Stimulated activated CD4-positive, alpha-beta T cell treated with anti-CD3 and anti-CD28 coated beads, TNF-alpha, amount 100 ng/mL, for 48 hours (primary cell): ENCODE data around the gene AMOTL1.

Experiments
- DNase-seq, 3 donors: peaks; one replicate each; pipeline ENCODE4 v3.0.0-alpha.2; 2020; ENCODE audit warnings: low read depth in 3 of 3

AMOTL1 gene

DNA sequence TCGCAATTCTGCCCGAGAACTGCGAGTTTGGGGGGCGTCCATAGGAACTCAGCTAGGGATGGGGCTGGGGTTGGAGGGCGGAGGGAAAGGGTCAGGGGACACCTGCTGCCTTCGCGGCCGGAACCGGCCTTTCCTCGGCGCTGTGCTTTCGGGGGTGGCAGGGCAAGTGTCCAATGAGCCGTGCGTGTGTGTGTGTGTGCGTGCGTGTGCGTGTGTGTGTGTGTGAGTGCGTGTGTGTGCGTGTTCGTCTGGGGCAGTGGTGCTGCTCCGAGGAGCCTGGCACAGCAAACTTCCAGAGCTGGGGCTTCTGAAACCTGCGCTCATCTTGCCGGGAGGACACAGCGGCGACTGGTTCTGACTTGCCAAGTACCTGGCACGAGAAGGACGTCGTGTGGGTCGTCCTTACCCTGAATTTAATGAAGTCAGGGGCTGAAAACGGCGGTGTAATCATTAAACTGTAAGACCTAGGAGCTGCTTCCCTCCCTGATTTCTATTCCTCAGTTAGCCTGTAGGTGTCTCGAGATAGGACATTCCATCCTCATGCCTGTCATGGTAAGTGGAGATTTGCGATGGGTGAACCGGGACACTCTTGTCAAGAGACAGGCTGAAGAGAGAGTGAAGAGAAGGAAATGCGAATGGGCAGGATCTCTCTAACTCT, 27.0 kb upstream of the AMOTL1 start:
- peak in 1 of 3 donors; percentile 3 for DNase-seq

- no peak for DNase-seq
Observed at GRCh38 chr11:94742665-94743064, 25.5 kb upstream of the AMOTL1 start.

- no peak for DNase-seq
Observed at GRCh38 chr11:94746721-94747120, 21.4 kb upstream of the AMOTL1 start.

GRCh38 chr11:94747146-94747545, 21.0 kb upstream of the AMOTL1 start:
- DNase-seq, result no peak

- DNase-seq, result no peak
Observed at GRCh38 chr11:94747601-94748041, 20.5 kb upstream of the AMOTL1 start.

DNA sequence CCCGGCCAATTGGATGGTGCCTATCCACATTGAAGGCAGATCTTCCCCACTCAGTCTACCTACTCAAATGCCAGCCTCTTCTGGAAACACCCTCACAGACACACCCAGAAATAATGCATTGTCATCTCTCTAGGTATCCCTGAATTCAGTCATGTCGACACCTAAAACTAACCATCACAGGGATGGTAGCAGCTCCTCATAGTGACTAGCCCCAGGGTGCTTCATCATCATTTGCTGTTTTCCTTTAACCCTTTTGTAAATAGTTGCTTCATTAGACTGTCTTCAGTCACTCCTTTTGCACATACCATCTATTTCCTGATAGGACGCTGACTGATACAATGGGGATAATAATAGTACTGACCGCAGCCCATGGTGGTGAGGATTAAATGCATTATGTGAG, 18.8 kb upstream of the AMOTL1 start:
- no peak for DNase-seq

DNA sequence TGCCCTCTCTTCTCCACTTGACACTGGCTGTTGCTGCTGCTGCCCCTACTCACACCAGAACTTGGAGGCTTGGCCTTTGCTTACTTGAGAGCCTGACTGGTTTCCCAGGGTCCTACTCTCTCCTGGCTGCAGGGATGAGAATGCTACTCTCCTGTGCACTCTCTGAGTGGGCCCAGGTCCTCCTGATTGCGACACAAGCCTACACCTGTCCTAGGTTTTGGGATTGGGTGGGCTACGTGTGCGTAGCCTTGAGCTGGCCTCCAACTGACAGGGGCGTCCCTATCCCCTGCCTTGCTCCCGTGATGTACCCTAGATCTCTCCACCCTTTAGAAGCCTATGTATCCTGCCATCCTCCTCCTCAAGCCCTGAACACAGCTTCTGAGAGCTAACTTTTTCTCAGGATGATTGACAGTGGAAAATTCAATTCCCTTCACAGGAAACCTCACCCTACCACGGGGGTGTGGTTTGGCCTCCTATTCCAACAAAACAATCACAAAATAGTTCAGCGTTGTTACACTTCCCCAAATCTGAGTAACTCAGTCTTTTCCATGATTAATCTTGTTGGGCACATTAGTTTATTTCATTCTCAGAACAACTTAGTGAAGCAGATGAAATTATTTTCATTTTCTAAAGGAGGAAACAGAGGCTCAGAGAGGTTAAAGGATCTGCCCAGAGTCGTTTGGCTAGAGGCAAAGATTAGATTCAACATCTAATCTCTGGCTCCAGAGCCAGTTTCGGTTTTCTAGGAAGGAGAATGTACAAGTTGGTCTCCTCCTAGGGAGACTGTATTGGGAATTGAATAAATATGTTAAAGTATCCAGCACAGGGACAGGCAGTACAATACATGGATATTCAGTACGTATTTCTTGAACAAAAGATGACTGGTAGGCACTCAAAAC, 17.6 kb upstream of the AMOTL1 start:
- no peak for DNase-seq

GRCh38 chr11:94751218-94751609, 16.9 kb upstream of the AMOTL1 start:
- DNase-seq, result no peak

GRCh38 chr11:94751786-94752185, 16.4 kb upstream of the AMOTL1 start:
- DNase-seq, result no peak

GRCh38 chr11:94753630-94754029, 14.5 kb upstream of the AMOTL1 start:
- DNase-seq, result no peak

- DNase-seq, result no peak
Observed at GRCh38 chr11:94754335-94754734, 13.8 kb upstream of the AMOTL1 start.

DNA sequence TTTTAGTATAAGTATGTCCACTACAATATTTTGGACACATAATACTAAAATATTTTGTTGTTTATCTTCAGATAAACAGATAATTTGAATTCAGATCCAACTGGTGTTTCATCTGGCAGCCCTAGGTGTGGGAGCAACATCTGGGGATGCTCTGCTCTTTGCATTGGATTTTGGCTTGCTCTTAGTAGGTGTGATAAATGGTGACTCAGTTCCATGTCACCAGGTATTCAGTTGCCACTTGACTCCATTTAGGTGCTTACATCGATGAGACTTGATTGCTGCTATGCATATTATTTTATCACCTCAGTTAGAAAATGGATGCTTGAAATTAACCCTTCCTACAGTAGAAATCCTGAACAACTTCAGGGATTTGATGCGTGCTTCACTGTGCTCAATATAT, 13.3 kb upstream of the AMOTL1 start:
- no peak for DNase-seq

DNA sequence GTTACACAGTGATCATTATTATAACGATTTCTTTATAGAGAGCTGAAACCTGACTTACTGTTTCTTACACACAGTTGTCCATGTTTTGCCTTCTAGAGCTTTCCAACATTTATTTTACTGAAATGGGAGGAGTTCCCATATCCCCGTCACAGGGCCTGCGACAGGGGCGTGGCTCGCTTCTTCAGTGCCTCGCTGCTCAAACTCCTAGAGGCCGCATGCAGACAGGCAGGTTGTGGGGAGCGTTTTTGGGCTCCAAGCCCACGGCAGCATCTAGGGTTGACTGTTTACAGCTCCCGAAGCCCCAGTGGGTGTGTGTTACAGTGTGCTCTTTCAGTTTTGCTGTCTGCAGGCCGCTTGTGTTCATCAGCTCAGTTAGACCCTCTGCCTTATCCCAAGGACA, 12.7 kb upstream of the AMOTL1 start:
- DNase-seq, result no peak

GRCh38 chr11:94757037-94757735, 11.0 kb upstream of the AMOTL1 start:
- no peak for DNase-seq

- no peak for DNase-seq
Observed at GRCh38 chr11:94758666-94759065, 9.5 kb upstream of the AMOTL1 start.

DNA sequence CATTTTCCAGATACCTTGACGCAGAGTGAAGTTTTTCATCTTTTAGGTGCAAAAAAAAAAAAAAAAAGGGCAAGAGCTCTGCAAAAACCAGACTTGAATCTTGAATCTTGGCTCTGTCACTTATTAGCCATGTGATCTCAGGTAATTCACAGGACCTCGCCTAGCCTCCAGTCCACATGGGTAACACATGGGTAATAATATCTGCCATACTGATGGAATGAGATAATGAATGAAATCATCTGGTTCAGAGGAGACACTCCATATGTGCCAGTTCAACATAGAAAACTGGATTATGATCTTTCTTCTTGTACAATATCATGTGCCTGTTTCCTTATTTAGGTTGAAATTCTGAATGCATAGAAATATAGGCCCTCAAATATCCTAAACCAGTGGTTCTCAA, 8.6 kb upstream of the AMOTL1 start:
- no peak for DNase-seq

- no peak for DNase-seq
Observed at GRCh38 chr11:94760296-94760695, 7.9 kb upstream of the AMOTL1 start.

DNA sequence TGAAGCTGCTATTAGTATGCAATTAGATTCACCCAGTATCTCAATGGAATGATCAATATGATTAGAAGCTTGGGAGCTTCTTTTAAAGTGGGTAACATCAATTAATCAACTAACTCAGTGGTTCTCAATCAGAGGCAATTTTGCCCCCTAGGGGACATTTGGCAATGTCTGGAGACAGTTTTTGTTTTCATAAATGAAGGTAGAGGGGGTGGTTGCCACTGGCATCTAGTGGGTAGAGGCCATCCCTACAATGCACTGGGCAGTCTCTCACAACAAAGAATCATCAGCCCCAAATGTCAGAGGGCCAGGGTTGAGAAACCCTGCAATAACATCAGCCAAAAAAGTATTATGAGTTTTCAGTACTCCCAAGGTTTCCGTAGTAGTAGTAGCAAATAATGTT, 5.9 kb upstream of the AMOTL1 start:
- DNase-seq, result no peak

DNA sequence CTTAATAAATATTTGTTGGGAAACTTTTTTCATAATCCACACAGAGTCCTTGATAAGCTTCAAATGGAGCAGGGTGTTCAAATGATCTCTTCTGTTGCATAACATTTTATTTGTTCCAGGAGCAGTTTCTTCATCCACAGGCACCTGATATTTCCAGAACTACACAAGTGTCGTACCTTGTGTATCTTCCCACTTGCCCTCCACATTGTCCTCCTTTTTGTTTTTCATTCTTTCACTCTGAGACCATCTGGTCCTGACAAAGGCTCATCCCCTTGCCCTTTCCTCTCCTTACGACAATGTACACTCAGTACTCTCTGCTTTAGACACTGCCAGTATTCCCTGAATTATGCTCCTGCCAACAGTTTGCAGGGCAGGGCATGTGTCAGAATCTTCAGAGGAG, 5.2 kb upstream of the AMOTL1 start:
- no peak for DNase-seq

- DNase-seq, result no peak
Observed at GRCh38 chr11:94766713-94767206, 1.4 kb upstream of the AMOTL1 start.

GRCh38 chr11:94767291-94767690, 865 bp upstream of the AMOTL1 start:
- DNase-seq, result no peak
